ENCODE results near the gene SEC31A. TPM values are rescaled to one million over a fixed set of nuclear protein-coding genes. Genes with fewer than 3 reads are reported as not detected.
"Not testable (repeated sequence)": the region's sequence is repeated elsewhere in the genome, so short reads cannot be mapped to it uniquely, and the experiment has no call there.

SEC31A gene
- total and polyA plus RNA-seq, 4 donors: 100 to 338 (median 231) TPM

DNA sequence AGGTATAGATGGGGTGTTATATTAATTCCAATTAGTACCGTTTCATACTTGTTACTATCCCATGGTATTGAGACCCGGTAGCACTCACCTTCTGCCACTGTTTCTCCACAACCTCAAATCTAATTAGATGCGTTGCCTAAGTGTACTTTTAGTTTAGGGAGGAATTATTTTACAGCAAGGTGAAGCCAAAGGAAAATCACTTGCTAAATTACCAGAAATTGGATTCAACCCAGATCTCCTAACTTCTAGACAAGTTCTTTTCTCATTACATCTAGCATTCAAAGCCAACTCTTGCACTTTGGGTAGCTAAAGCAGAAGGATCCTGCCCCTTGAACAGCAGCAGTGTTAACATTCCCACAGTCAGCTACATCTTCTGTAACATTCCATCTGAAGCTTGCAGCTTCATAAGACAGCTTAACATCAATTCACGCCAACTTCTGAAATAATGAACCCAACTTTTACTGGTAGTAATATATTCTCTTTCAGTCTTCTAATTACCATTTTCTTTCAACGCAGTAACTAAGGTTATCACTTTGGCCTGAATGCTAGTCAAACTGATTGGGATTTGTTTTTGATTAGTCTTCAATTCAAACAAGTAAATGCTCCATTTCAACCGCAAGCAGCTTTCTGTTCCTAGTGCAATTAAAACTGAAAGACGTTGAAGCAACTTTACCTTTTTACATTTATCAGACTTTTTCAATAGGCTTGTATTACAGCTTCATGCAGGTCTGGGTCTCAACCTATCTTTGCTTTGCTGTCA lies 934 bp upstream of the SEC31A start:
- ATAC-seq (ENCODE audit: low FRiP score) (peak; percentile 1), DNase-seq (no peak)
- Histone ChIP-seq H3K27me3 (ENCODE audit: control insufficient read depth in 1 of 2, insufficient read depth in 2 of 2, low read length in 1 of 2) (no peaks in the 10 kb centered on the region), H3K36me3 (ENCODE audit: control insufficient read depth in 1 of 2, insufficient read depth in 2 of 2, low read length in 1 of 2) (peaks cover 0 to 3% of the 10 kb centered on the region in 2 donors), H3K27ac (ENCODE audit: low read depth in 1 of 2, low read length in 2 of 2) (peak overlapping the region in 1 of 2 donors; percentile 14), H3K4me3 (ENCODE audit: low read length in 2 of 2) (peak overlapping the region; percentile 44 to 50), H3K9me3 (ENCODE audit: control insufficient read depth, low read length) (no peaks in the 10 kb centered on the region), H3K4me1 (ENCODE audit: control insufficient read depth in 1 of 2, insufficient read depth in 2 of 2, low read length in 2 of 2) (peaks cover 0 to 1% of the 10 kb centered on the region in 2 donors)
- WGBS, 2 donors: 20 to 25% methylated on average over 7 of the region's 7 CpGs
- intact Hi-C loops (cut with DNase I): loop anchor here (2.0 to 10.0 kb wide), 3 partner anchors 123 to 517 kb away; partner anchors contain the start of genes COPS4 (in 1 of the 2), HNRNPD (in 1 of the 2) and LIN54 (in 1 of the 2)

- Histone ChIP-seq H3K9me3 (ENCODE audit: control insufficient read depth, low read length) (no peaks in the 10 kb centered on the region), H3K27me3 (ENCODE audit: control insufficient read depth in 1 of 2, insufficient read depth in 2 of 2, low read length in 1 of 2) (no peaks in the 10 kb centered on the region), H3K27ac (ENCODE audit: low read depth in 1 of 2, low read length in 2 of 2) (peak overlapping the region; percentile 86 to 99), H3K36me3 (ENCODE audit: control insufficient read depth in 1 of 2, insufficient read depth in 2 of 2, low read length in 1 of 2) (peaks cover 0 to 3% of the 10 kb centered on the region in 2 donors), H3K4me1 (ENCODE audit: control insufficient read depth in 1 of 2, insufficient read depth in 2 of 2, low read length in 2 of 2) (peaks cover 0 to 1% of the 10 kb centered on the region in 2 donors), H3K4me3 (ENCODE audit: low read length in 2 of 2) (peak overlapping the region; percentile 85 to 94)
- 0% methylated on average over 16 of the region's 16 CpGs for WGBS, 2 donors
- intact Hi-C loops (cut with DNase I): loop anchor here (2.0 to 10.0 kb wide), 3 partner anchors 124 to 516 kb away; partner anchors contain the start of genes COPS4 (in 1 of the 2), HNRNPD (in 1 of the 2) and LIN54 (in 1 of the 2)
- ATAC-seq (ENCODE audit: low FRiP score): peak; percentile 45
- no peak for DNase-seq
These were observed 439 bp downstream of the SEC31A start for GRCh38 chr4:82890528-82890900.

GRCh38 chr4:82889287-82889686 lies 1.7 kb downstream of the SEC31A start:
- DNase-seq (no peak), ATAC-seq (ENCODE audit: low FRiP score) (no peak)
- H3K4me3 ChIP-seq (ENCODE audit: low read length in 2 of 2): peak overlapping the region in 1 of 2 donors; percentile 94
- H3K27ac ChIP-seq (ENCODE audit: low read depth in 1 of 2, low read length in 2 of 2): no peak overlapping the region
- H3K36me3 ChIP-seq (ENCODE audit: control insufficient read depth in 1 of 2, insufficient read depth in 2 of 2, low read length in 1 of 2): peaks cover 0 to 3% of the 10 kb centered on the region in 2 donors
- intact Hi-C loops (cut with DNase I): no loop called here
- peaks cover 0 to 1% of the 10 kb centered on the region in 2 donors for H3K4me1 ChIP-seq (ENCODE audit: control insufficient read depth in 1 of 2, insufficient read depth in 2 of 2, low read length in 2 of 2)
- H3K9me3 ChIP-seq (ENCODE audit: control insufficient read depth, low read length): no peaks in the 10 kb centered on the region
- no peaks in the 10 kb centered on the region for H3K27me3 ChIP-seq (ENCODE audit: control insufficient read depth in 1 of 2, insufficient read depth in 2 of 2, low read length in 1 of 2)
- whole genome bisulfite sequencing, 2 donors: 64 to 74% methylated on average over 6 of the region's 6 CpGs

- WGBS, 2 donors: 12 to 14% methylated on average over 5 of the region's 5 CpGs
- H3K4me3 ChIP-seq (ENCODE audit: low read length in 2 of 2): no peak overlapping the region
- no peaks in the 10 kb centered on the region for H3K4me1 ChIP-seq (ENCODE audit: control insufficient read depth in 1 of 2, insufficient read depth in 2 of 2, low read length in 2 of 2)
- intact Hi-C loops (cut with DNase I): no loop called here
- no peaks in the 10 kb centered on the region for H3K9me3 ChIP-seq (ENCODE audit: control insufficient read depth, low read length)
- no peak overlapping the region for H3K27ac ChIP-seq (ENCODE audit: low read depth in 1 of 2, low read length in 2 of 2)
- H3K36me3 ChIP-seq (ENCODE audit: control insufficient read depth in 1 of 2, insufficient read depth in 2 of 2, low read length in 1 of 2): no peaks in the 10 kb centered on the region
- no peaks in the 10 kb centered on the region for H3K27me3 ChIP-seq (ENCODE audit: control insufficient read depth in 1 of 2, insufficient read depth in 2 of 2, low read length in 1 of 2)
- DNase-seq: no peak
- no peak for ATAC-seq (ENCODE audit: low FRiP score)
These were observed 4.6 kb downstream of the SEC31A start for GRCh38 chr4:82886147-82886942.

DNA sequence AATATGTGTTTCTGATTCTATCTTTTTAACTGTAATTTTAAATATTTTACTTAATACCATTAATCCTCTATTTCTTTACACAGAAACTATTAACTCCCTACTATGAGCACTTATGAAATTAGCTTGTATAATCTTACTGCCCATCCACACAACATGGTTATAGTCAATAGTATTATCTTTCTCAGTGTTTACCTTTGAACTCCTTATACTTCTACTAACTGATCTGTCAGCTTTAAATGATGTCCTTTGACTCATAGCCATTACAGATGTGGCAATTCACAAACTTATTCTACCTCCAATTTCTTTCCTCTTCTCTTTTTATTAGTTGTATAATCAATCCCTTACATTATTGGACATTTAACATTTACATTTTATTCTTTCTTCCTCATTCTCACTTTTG lies 5.5 kb downstream of the SEC31A start:
- Histone ChIP-seq H3K4me3 (ENCODE audit: low read length in 2 of 2) (no peak overlapping the region), H3K9me3 (ENCODE audit: control insufficient read depth, low read length) (no peaks in the 10 kb centered on the region), H3K27ac (ENCODE audit: low read depth in 1 of 2, low read length in 2 of 2) (no peak overlapping the region), H3K27me3 (ENCODE audit: control insufficient read depth in 1 of 2, insufficient read depth in 2 of 2, low read length in 1 of 2) (no peaks in the 10 kb centered on the region), H3K36me3 (ENCODE audit: control insufficient read depth in 1 of 2, insufficient read depth in 2 of 2, low read length in 1 of 2) (no peaks in the 10 kb centered on the region), H3K4me1 (ENCODE audit: control insufficient read depth in 1 of 2, insufficient read depth in 2 of 2, low read length in 2 of 2) (no peaks in the 10 kb centered on the region)
- intact Hi-C loops (cut with DNase I): no loop called here
- DNase-seq (no peak), ATAC-seq (ENCODE audit: low FRiP score) (no peak)

- H3K27ac ChIP-seq (ENCODE audit: low read depth in 1 of 2, low read length in 2 of 2): no peak overlapping the region
- intact Hi-C loops (cut with DNase I): no loop called here
- no peaks in the 10 kb centered on the region for H3K4me1 ChIP-seq (ENCODE audit: control insufficient read depth in 1 of 2, insufficient read depth in 2 of 2, low read length in 2 of 2)
- 96 to 98% methylated on average over 5 of the region's 5 CpGs for WGBS, 2 donors
- H3K9me3 ChIP-seq (ENCODE audit: control insufficient read depth, low read length): no peaks in the 10 kb centered on the region
- no peaks in the 10 kb centered on the region for H3K27me3 ChIP-seq (ENCODE audit: control insufficient read depth in 1 of 2, insufficient read depth in 2 of 2, low read length in 1 of 2)
- DNase-seq (no peak), ATAC-seq (ENCODE audit: low FRiP score) (no peak)
- no peak overlapping the region for H3K4me3 ChIP-seq (ENCODE audit: low read length in 2 of 2)
- H3K36me3 ChIP-seq (ENCODE audit: control insufficient read depth in 1 of 2, insufficient read depth in 2 of 2, low read length in 1 of 2): peaks cover 3 to 8% of the 10 kb centered on the region in 2 donors
These were observed 22.4 kb downstream of the SEC31A start for GRCh38 chr4:82868572-82868971.

DNA sequence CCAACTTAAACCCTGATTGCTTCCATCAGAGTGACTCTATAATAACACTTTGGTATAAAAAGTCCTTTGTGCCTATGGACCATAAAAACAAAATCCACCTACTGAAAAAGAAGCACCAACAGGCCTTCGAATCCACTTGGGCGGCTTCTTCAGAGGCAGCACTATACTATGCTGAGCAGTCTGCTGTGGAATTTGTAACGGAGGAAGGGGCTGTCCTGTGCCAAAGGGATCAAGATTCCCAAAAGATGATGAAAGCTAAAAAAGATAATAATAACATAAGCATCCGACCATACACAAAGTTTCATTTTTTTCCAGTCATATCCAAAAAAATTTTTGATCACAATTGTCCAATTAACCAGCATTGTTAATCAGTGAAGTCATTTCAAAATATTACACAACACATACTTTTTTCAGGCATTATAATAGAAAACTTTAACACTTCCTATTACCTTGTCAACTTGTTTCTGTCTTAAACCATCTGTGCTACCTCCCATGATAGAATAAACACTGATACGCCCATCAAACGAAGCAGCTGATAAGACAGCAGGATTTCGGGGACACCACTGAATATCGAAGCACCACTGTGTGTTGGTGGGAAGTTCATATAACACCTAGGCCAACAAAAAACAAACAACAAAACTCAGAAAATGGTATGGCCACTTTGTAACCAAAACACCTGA lies 24.1 kb downstream of the SEC31A start:
- H3K36me3 ChIP-seq (ENCODE audit: control insufficient read depth in 1 of 2, insufficient read depth in 2 of 2, low read length in 1 of 2): peaks cover 3 to 7% of the 10 kb centered on the region in 2 donors

DNA sequence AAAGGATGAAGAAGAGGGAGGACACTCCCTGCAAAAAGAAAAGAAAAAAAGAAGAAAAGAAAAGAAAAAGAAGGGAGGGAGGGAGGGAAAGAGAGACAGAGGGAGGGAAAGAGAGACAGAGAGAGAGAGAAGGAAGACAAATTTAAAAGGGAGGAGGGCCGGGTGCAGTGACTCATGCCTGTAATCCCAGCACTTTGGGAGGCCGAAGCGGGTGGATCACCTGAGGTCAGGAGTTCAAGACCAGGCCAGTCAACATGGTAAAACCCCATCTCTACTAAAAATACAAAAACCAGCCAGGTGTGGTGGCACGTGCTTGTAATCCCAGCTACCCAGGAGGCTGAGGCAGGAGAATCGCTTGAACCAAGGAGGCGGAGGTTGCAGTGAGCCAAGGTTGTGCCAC lies 24.9 kb downstream of the SEC31A start:
- H3K27me3 ChIP-seq (ENCODE audit: control insufficient read depth in 1 of 2, insufficient read depth in 2 of 2, low read length in 1 of 2); H3K4me1 ChIP-seq (ENCODE audit: control insufficient read depth in 1 of 2, insufficient read depth in 2 of 2, low read length in 2 of 2); H3K36me3 ChIP-seq (ENCODE audit: control insufficient read depth in 1 of 2, insufficient read depth in 2 of 2, low read length in 1 of 2); ATAC-seq (ENCODE audit: low FRiP score); H3K4me3 ChIP-seq (ENCODE audit: low read length in 2 of 2); DNase-seq; intact Hi-C loops (cut with DNase I); H3K9me3 ChIP-seq (ENCODE audit: control insufficient read depth, low read length); H3K27ac ChIP-seq (ENCODE audit: low read depth in 1 of 2, low read length in 2 of 2): not testable (repeated sequence)
- 77 to 78% methylated on average over 6 of the region's 6 CpGs for WGBS, 2 donors

More for the DNA sequence above, 24.1 kb downstream of the SEC31A start:
- H3K4me1 ChIP-seq (ENCODE audit: control insufficient read depth in 1 of 2, insufficient read depth in 2 of 2, low read length in 2 of 2): no peaks in the 10 kb centered on the region
- no peaks in the 10 kb centered on the region for H3K27me3 ChIP-seq (ENCODE audit: control insufficient read depth in 1 of 2, insufficient read depth in 2 of 2, low read length in 1 of 2)
- DNase-seq: no peak
- peak overlapping the region in 1 of 2 donors; percentile 44 for H3K27ac ChIP-seq (ENCODE audit: low read depth in 1 of 2, low read length in 2 of 2)
- H3K4me3 ChIP-seq (ENCODE audit: low read length in 2 of 2): no peak overlapping the region
- no peak for ATAC-seq (ENCODE audit: low FRiP score)
- 68 to 71% methylated on average over 8 of the region's 8 CpGs for WGBS, 2 donors
- intact Hi-C loops (cut with DNase I): no loop called here
- H3K9me3 ChIP-seq (ENCODE audit: control insufficient read depth, low read length): no peaks in the 10 kb centered on the region

All from aorta (tissue), 5 donors.